ENCODE measurements around the gene ALDH1A2. TPM values are rescaled to one million over a fixed set of nuclear protein-coding genes. Genes with fewer than 3 reads are reported as not detected.

ALDH1A2 gene
- total RNA-seq, 1 donor from 2014 or later = 4.0 TPM

DNA sequence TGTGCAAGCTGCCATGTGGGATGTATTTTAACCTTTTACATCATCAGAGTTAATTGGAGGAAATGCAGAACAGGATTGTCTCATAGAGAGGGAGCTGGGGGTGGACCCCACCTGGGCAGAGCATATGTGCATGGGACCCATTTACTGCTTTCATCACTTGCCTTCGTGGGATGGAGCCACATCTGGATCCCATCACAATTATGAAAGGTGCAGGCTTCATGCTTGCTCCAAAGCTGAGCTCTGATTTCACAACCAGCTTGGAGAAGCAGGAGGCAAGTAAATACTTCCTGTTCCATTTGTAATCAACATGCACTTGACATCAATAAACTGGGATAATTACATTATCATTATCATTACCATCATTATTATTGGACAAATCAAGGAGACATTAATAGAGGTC is 161.9 kb downstream of the ALDH1A2 start:
- DNase-seq (ENCODE audit: low read depth, low spot score) = no peak

Other genes starting within 250 kb of the ALDH1A2 start
- not detected in 2 replicates for gene AQP9, start 72.7 kb upstream of the ALDH1A2 start, total RNA-seq

All from pulmonary artery endothelial cell (primary cell).